GM13976 (cell line): ENCODE data around the gene AIPL1.

Experiments
- DNase-seq: peaks from one replicate; pipeline ENCODE4 v3.0.0; 2012; ENCODE audit warnings: low spot score
- in situ Hi-C: fragments of 300-500 bp; cut with MboI; formaldehyde crosslinking; loops from one replicate; pipeline ENCODE4 v1.12.0; 2022; ENCODE audit warnings: low sequenced_read_pairs, mixed read lengths, inconsistent platforms; ENCODE audit not compliant: unreplicated experiment
- TF ChIP-seq, protein P1 (sequence below): IDR thresholded peaks from 2 replicates; pipeline ENCODE4 v1.5.1; 2012; ENCODE audit warnings: borderline replicate concordance, mild to moderate bottlenecking; ENCODE audit not compliant: insufficient read depth; ENCODE audit errors: extremely low read depth, missing control alignments, control extremely low read depth

AIPL1 gene

GRCh38 chr17:6461792-6462524, 27.0 kb upstream of the AIPL1 start:
- DNase-seq: no peak
- TF ChIP-seq, protein P1, sequence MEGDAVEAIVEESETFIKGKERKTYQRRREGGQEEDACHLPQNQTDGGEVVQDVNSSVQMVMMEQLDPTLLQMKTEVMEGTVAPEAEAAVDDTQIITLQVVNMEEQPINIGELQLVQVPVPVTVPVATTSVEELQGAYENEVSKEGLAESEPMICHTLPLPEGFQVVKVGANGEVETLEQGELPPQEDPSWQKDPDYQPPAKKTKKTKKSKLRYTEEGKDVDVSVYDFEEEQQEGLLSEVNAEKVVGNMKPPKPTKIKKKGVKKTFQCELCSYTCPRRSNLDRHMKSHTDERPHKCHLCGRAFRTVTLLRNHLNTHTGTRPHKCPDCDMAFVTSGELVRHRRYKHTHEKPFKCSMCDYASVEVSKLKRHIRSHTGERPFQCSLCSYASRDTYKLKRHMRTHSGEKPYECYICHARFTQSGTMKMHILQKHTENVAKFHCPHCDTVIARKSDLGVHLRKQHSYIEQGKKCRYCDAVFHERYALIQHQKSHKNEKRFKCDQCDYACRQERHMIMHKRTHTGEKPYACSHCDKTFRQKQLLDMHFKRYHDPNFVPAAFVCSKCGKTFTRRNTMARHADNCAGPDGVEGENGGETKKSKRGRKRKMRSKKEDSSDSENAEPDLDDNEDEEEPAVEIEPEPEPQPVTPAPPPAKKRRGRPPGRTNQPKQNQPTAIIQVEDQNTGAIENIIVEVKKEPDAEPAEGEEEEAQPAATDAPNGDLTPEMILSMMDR: no peak
- in situ Hi-C loops: no loop called here

- TF ChIP-seq, protein P1: no peak
- DNase-seq: no peak
- in situ Hi-C loops: no loop called here
Observed at GRCh38 chr17:6461246-6461645, 26.3 kb upstream of the AIPL1 start.

DNA sequence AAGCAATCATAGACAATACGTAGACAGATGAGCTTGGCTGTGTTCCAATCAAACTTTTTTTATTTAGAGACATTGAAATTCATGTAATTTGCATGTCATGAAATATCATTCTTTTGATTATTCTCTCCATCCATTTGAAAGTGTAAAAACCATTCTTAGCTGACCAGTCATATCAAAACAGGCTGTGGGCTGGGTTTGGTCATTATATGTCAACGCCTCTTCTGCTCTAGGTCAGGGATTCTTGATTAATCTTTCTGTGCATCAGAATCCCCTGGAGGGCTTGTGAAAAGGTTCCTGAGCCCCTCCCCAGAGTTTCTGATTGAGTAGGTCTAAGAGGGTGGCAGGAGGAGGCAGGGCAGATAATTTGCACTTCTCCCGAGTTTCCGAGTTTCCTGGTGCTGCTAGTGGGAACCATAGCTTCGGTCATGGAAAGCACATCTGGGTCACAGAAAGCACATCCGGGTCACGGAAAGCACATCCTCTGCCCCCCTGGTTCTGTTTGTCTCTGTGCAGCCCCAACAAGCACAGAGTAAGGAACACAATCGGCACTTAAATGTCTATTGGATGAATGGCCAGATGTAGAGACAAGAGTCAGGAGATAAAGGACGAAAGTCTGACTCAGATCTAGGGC, 25.7 kb upstream of the AIPL1 start:
- TF ChIP-seq, protein P1: no peak
- in situ Hi-C loops: no loop called here
- no peak for DNase-seq

- in situ Hi-C loops: no loop called here
Observed at GRCh38 chr17:6458460-6458950, 23.6 kb upstream of the AIPL1 start.

DNA sequence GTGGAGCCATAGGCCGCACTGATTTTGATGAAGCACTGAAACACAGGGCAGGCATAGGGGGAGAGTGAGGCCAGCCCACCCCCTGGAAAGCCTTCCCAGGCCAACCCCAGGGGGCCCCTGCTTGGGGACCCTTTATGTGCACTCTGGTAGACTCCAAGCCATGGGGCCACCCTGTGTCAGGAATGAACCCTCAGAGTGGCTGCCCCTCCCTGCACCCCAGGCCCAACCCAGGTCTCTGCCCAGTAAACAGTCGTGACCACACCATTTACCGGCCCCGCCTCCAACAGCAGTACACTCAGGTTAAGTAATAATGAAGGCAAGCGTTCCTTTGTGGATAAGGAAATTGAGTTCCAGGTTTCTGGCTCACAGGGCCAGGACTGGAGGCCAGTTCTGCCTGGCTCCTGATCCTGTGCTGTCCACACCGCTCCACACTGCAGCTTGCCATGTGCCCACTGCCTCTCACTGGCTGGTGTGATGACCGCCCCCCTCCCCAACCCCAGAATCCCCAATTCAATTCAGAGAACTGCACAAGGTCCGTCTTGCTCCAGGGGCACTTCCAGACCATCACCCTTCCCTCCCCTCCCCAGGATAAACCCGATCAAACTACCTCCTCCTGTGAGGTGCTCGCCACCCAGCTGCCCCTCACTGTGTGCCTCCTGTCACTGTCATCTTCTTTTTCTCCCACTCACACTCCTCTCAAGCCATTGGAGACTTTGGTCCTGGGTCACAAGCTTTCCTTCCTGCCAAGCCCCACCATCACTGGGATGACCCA, 23.0 kb upstream of the AIPL1 start:
- TF ChIP-seq, protein P1: no peak
- in situ Hi-C loops: no loop called here
- no peak for DNase-seq

More at GRCh38 chr17:6458460-6458950, 23.6 kb upstream of the AIPL1 start:
- TF ChIP-seq, protein P1: no peak
- no peak for DNase-seq

DNA sequence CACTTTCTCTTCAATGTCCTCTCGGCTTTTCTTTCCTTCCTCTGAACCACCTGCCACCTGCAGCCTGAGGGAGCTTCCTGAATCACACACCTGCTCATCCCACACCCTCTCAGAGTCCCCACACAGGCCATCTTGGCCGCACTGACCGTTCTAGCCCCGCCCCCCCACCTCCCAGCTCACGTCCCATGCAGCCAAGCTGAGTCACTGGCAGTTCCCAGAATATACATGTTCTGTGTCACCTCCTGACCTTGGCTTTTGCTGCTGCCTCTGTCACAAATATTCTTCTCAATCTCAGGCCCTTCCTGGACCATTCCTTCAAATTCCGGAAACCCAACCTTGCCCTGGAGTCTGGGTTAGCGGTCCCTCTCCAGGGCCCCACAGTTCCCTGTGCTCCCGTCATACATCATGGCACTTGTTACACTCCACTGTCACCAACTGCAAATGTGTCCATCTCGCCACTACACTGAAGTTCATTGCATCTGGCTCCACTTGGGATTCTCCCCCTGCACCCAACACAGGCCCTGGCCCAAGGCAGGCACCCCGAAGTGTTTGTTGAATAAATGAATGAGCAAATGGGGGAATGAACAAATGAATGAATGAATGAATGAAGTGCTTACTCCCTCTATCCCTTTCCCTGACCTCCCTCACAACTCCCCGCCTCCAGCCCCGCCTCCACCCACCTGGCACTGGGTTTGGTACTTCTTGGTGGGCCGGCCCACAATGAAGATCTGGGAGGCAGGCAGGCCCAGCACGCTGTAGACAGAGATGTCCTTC, 22.2 kb upstream of the AIPL1 start:
- in situ Hi-C loops: no loop called here
- TF ChIP-seq, protein P1: no peak
- DNase-seq: no peak
